22Rv1 (cell line): ENCODE results near the gene RPTOR.

ENCODE experiments used
- CTCF ChIP-seq: fragments of 450-650 bp; IDR thresholded peaks from 2 replicates; pipeline ENCODE4 v1.5.1; 2017; ENCODE audit warnings: mild to moderate bottlenecking
- ZFX ChIP-seq: fragments of 450-650 bp; IDR thresholded peaks from 2 replicates; pipeline ENCODE4 v1.6.1; 2017; ENCODE audit warnings: antibody characterized with exemption, borderline replicate concordance

GRCh38 chr17:80665792-80666191 is 121.2 kb downstream of the RPTOR start:
- TF ChIP-seq CTCF (no peak), ZFX (no peak)
